ENCODE data around the gene FAM219B. TPM values are rescaled to one million over a fixed set of nuclear protein-coding genes. Genes with fewer than 3 reads are reported as not detected.
"Not testable (repeated sequence)": the region's sequence is repeated elsewhere in the genome, so short reads cannot be mapped to it uniquely, and the experiment has no call there.

Gene FAM219B
- total and polyA plus RNA-seq, 2 donors, result 52.0 to 62.3 TPM

DNA sequence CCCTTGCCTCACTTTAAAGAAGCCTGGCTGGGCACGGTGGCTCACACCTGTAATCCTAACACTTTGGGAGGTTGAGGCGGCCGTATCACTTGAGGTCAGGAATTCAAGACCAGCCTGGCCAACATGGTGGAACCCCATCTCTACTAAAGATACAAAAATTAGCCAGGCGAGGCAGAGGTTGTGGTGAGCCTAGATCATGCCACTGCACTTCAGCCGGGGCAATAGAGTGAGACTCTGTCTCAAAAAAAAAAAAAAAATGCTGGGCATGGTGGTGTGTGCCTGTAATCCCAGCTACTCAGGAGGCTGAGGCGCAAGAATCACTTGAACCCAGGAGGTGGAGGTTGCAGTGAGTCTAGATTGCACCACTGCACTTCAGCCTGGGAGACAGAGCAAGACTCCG, 12.3 kb downstream of the FAM219B start:
- WGBS, result 96% methylated on average over 7 of the region's 7 CpGs
- H3K27ac ChIP-seq (ENCODE audit: low read depth); H3K4me3 ChIP-seq (ENCODE audit: low read depth, low read length); H3K36me3 ChIP-seq (ENCODE audit: insufficient read depth); DNase-seq (ENCODE audit: extremely low spot score); H3K4me1 ChIP-seq (ENCODE audit: insufficient read depth): not testable (repeated sequence)

DNA sequence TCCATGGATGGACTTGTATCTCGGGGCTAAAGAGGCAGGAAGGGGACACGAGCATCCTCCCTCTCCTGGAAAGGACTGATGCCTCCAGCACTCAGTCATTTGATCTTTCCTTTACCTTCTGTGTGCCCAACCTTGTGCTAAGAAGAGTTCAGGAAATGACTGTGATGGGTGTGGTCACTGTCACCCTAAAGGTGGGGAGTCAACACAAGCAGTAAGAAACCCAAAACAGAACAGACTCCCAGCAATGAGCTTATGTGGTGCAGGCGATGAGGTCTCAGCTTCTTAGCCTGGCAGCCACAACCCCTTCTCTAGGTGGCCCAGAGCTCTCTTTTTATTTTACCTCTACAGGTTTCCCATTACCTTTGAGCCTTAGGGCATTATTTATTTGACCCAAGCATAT, 13.0 kb downstream of the FAM219B start:
- Histone ChIP-seq H3K27ac (ENCODE audit: low read depth) (no peak overlapping the region), H3K36me3 (ENCODE audit: insufficient read depth) (no peaks in the 10 kb centered on the region), H3K4me1 (ENCODE audit: insufficient read depth) (no peaks in the 10 kb centered on the region), H3K4me3 (ENCODE audit: low read depth, low read length) (no peak overlapping the region)
- no peak for DNase-seq (ENCODE audit: extremely low spot score)
- WGBS, result 80% methylated on average over 3 of the region's 3 CpGs

DNA sequence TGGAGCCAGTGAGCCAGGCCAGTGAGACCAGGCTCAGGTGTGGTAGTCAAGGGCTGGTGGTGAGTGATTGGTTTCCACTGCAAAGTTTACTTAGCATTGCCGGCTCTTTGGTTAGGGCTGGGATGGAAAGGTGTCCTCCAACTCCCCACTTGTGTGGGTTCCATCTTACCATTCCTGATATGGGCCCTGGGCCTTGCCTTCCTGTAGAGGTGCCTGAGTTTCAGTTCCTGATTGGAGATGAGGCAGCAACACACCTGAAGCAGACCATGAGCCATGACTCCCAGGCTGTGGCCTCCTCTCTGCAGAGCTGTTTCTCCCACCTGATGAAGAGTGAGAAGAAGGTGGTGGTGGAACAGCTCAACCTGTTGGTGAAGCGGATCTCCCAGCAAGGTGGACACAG, 13.7 kb downstream of the FAM219B start:
- H3K4me1 ChIP-seq (ENCODE audit: insufficient read depth), result no peaks in the 10 kb centered on the region
- H3K36me3 ChIP-seq (ENCODE audit: insufficient read depth), result no peaks in the 10 kb centered on the region
- DNase-seq (ENCODE audit: extremely low spot score), result no peak
- no peak overlapping the region for H3K27ac ChIP-seq (ENCODE audit: low read depth)
- 96% methylated on average over 2 of the region's 2 CpGs for WGBS
- no peak overlapping the region for H3K4me3 ChIP-seq (ENCODE audit: low read depth, low read length)

DNA sequence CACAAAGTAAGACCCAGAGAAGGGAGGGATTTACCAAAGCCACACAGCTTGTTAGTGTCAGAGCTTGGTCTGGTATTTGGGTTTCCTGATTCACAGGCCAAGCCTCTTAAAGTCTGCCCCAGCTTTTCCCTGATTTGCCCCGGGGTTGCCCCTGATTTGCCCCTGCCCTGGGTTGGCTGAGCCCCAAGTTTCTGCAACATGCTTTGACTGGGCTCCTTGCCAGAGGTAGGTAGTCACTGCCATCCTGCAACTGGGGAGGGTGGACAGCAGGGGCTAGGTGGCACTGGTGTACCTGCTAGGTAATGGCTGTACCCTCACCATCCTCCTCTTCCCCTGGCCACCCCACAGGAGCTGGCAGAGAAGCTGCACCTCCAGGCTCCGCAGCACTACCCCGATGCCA, 14.3 kb downstream of the FAM219B start:
- DNase-seq (ENCODE audit: extremely low spot score), result no peak
- Histone ChIP-seq H3K4me1 (ENCODE audit: insufficient read depth) (no peaks in the 10 kb centered on the region), H3K27ac (ENCODE audit: low read depth) (no peak overlapping the region), H3K4me3 (ENCODE audit: low read depth, low read length) (no peak overlapping the region), H3K36me3 (ENCODE audit: insufficient read depth) (no peaks in the 10 kb centered on the region)
- WGBS, result 87% methylated on average over 3 of the region's 3 CpGs

DNA sequence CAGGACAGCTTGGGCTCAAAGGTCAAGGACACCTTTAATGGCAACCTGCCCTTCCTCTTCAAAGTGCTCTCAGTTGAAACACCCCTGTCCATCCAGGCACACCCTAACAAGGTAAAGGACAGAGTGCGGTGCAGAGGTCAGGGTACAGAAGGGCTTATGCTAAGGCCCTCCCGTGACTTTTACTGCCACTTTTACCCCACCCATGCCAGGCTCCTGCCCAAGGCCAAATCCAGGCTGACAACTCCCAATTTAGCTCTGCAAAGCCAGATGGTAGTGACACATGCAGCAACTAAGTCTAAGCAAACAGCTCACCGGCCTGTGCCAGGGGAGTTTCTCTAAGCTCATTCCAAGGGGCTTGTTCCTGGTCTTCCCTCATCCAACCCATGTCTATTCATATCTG, 15.2 kb downstream of the FAM219B start:
- no peaks in the 10 kb centered on the region for H3K36me3 ChIP-seq (ENCODE audit: insufficient read depth)
- 91% methylated on average over 3 of the region's 3 CpGs for WGBS
- H3K4me1 ChIP-seq (ENCODE audit: insufficient read depth), result no peaks in the 10 kb centered on the region
- H3K4me3 ChIP-seq (ENCODE audit: low read depth, low read length), result no peak overlapping the region
- H3K27ac ChIP-seq (ENCODE audit: low read depth), result no peak overlapping the region
- no peak for DNase-seq (ENCODE audit: extremely low spot score)

DNA sequence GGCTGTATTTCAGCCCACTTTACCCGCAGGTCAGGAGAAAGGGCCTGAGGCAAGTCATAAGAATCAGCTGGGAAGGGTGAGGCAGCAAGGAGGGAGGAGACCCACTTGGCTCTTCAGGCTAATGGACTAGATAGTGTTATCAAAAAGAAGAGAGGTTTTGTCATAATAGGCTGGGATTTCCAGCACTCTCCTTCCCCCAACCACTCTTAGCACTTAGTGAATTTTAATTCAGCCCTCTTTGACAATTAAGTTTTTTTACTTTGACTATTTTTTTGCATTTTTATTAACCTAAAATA, 16.0 kb downstream of the FAM219B start:
- no peak for DNase-seq (ENCODE audit: extremely low spot score)
- WGBS, result 7% methylated on average over 1 of the region's 1 CpG
- Histone ChIP-seq H3K27ac (ENCODE audit: low read depth) (no peak overlapping the region), H3K4me3 (ENCODE audit: low read depth, low read length) (peak overlapping the region; percentile 82), H3K4me1 (ENCODE audit: insufficient read depth) (no peaks in the 10 kb centered on the region), H3K36me3 (ENCODE audit: insufficient read depth) (no peaks in the 10 kb centered on the region)

DNA sequence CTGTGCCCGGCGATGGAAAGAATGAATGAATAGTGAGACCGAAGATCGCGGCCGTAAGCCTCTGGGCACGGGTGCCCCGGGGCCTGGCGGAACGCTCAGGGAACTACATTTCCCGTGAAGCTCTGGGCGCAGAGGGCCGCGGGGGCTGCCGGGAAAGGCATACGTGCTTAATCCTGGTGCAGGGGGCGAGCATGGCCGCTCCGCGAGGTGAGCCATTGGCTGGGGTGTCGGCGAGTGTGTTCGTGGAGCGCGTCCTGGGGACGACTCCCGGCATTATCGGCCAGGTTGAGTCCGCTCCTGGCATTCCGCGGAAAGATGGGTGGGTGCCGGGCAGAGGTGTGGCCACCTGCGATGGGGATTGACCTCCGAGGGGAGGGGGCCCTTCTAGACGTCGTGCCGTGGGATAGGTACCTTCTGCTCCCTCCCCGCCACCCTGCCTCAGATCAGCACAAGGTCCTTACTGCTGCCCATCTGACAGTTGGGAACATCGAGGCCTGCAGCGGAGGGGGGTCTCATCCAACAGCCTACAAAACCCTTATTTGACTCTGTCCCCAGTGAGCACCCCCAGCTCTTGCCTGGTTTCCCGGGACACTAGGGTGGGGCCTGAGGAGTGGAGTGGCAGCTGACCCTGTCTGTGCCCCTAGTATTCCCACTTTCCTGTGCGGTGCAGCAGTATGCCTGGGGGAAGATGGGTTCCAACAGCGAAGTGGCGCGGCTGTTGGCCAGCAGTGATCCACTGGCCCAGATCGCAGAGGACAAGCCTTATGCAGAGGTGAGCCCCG, 16.6 kb downstream of the FAM219B start, which contains the start of gene MPI:
Gene MPI (plus strand): TSS at position 160 of the 782 bp plus-strand sequence. CDS start 32 bp downstream, at position 192.
- H3K27ac ChIP-seq (ENCODE audit: low read depth), result peak within 1 kb of the TSS; percentile 52
- DNase-seq (ENCODE audit: extremely low spot score), result peak; percentile 68
- H3K36me3 ChIP-seq (ENCODE audit: insufficient read depth), result no peaks in the 10 kb centered on the region
- no peaks in the 10 kb centered on the region for H3K4me1 ChIP-seq (ENCODE audit: insufficient read depth)
- WGBS, result 1% methylated on average over 47 of the region's 47 CpGs
- peak within 1 kb of the TSS; percentile 82 for H3K4me3 ChIP-seq (ENCODE audit: low read depth, low read length)

DNA sequence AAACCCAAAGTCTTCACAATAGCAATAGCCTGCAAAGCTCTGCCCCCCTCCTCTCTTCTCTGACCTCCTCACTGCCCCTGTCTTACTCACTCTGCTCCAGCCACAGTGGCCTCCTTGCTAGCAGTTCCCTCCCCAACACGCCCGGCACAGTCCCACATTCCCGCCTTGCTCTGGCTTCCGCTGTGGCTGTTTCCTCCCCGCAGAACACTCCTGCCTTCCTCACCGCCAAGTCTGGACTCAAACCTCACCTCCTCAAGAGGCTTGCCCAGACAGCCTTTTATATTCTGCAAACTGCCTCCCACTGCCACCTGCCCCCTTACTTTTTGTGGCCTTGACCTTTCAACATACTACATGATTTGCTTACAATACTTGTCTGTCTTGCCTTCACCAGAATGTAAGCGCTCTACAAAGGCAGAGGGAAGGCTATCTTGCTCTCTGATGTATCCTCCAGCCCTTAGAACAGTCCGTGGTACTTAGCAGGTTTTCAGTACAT, 17.2 kb downstream of the FAM219B start:
- no peak overlapping the region for H3K27ac ChIP-seq (ENCODE audit: low read depth)
- 6% methylated on average over 8 of the region's 8 CpGs for WGBS
- no peaks in the 10 kb centered on the region for H3K36me3 ChIP-seq (ENCODE audit: insufficient read depth)
- peak overlapping the region; percentile 82 for H3K4me3 ChIP-seq (ENCODE audit: low read depth, low read length)
- no peaks in the 10 kb centered on the region for H3K4me1 ChIP-seq (ENCODE audit: insufficient read depth)
- no peak for DNase-seq (ENCODE audit: extremely low spot score)

DNA sequence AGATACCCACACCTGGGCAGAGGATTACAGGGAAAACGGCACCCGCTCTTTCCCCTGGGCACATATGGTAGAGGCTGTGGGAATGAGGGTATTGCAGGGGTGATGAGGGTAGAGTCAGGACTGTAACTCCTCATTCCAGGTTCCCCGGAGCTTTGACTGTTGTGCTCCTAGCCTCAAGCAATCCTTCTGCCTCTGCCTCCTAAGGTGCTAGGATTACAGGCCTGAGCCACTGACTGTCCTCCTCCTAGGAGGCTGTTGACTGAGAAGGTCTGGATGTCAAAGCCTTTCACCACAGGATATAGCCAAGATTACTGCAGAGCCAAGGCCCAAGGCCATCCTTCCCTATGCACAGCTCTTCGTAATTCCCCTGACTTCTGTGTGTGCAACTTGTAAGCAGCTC, 17.9 kb downstream of the FAM219B start:
- 86% methylated on average over 4 of the region's 4 CpGs for whole genome bisulfite sequencing
- no peak overlapping the region for H3K27ac ChIP-seq (ENCODE audit: low read depth)
- no peaks in the 10 kb centered on the region for H3K36me3 ChIP-seq (ENCODE audit: insufficient read depth)
- DNase-seq (ENCODE audit: extremely low spot score), result no peak
- no peaks in the 10 kb centered on the region for H3K4me1 ChIP-seq (ENCODE audit: insufficient read depth)
- H3K4me3 ChIP-seq (ENCODE audit: low read depth, low read length), result no peak overlapping the region

DNA sequence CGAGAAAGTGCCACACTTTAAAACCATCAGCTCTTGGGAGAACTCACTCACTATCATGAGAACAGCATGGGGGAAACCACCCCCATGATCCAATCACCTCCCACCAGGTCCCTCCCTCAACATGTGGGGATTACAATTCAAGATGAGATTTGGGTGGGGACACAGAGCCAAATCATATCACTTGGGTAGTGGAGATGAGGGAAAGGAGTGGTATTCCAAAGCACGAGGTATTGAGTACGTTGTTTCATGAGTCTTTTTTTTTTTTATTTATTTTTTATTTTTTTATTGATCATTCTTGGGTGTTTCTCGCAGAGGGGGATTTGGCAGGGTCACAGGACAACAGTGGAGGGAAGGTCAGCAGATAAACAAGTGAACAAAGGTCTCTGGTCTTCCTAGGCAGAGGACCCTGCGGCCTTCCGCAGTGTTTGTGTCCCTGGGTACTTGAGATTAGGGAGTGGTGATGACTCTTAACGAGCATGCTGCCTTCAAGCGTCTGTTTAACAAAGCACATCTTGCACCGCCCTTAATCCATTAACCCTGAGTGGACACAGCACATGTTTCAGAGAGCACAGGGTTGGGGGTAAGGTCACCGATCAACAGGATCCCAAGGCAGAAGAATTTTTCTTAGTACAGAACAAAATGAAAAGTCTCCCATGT, 19.0 kb downstream of the FAM219B start:
- not testable (repeated sequence) for H3K27ac ChIP-seq (ENCODE audit: low read depth); H3K4me1 ChIP-seq (ENCODE audit: insufficient read depth); H3K4me3 ChIP-seq (ENCODE audit: low read depth, low read length); DNase-seq (ENCODE audit: extremely low spot score); H3K36me3 ChIP-seq (ENCODE audit: insufficient read depth)
- WGBS, result 73% methylated on average over 10 of the region's 10 CpGs

DNA sequence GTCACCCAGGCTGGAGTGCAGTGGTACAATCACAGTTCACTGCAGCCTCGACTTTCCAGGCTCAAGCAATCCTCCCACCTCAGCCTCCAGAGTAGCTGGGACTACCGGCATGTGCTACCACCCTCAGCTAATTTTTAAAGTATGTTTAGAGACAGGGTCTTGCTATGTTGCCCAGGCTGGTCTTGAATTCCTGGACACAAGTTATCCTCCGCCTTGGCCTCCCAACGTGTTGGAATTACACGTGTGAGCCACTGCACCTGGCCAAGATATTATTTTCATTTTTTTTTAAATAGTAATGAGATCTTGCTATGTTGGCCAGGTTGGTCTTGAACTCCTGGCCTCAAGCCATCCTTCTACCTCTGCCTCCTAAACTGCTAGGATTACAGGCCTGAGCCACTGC, 21.2 kb downstream of the FAM219B start:
- no peak for DNase-seq (ENCODE audit: extremely low spot score)
- no peaks in the 10 kb centered on the region for H3K36me3 ChIP-seq (ENCODE audit: insufficient read depth)
- no peak overlapping the region for H3K27ac ChIP-seq (ENCODE audit: low read depth)
- no peak overlapping the region for H3K4me3 ChIP-seq (ENCODE audit: low read depth, low read length)
- 88% methylated on average over 5 of the region's 5 CpGs for WGBS
- H3K4me1 ChIP-seq (ENCODE audit: insufficient read depth), result no peaks in the 10 kb centered on the region

DNA sequence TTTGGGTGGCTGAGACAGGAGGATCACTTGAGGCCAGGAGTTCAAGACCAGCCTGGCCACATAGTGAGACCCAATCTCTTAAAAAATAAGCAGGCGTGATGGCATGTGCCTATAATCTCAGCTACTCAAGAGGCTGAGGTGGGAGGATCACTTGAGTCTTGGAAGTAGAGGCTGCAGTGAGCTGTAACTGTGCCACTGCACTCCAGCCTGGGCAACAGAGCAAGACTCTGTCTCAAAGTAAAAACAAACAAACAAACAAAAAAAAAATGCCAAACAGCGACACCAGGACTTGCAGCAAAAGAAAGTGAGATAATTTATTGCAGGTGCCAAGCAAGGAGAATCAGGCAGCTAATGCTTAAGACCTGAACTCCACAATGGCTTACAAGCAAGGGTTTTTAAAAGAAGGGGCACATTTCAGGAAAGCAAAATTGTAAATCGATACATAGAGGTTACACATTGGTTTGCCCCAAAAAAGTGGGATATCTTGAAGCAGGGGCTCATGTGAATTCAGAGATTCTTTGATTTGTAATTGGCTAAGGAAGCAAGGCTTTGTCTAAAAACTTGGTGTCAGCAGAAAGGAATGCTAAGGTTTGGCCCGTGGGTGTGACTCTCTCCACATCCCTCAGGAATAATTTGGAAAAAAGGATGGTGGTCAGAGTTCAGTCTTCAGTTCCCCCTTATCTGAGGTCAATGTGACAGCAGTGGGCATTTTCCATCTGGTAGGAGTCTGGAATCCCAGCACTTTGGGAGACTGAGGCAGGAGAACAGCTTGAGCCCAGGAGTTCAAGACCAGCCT, 22.0 kb downstream of the FAM219B start:
- H3K36me3 ChIP-seq (ENCODE audit: insufficient read depth), result no peaks in the 10 kb centered on the region
- H3K4me1 ChIP-seq (ENCODE audit: insufficient read depth), result no peaks in the 10 kb centered on the region
- no peak overlapping the region for H3K27ac ChIP-seq (ENCODE audit: low read depth)
- H3K4me3 ChIP-seq (ENCODE audit: low read depth, low read length), result no peak overlapping the region
- WGBS, result 76% methylated on average over 4 of the region's 4 CpGs
- no peak for DNase-seq (ENCODE audit: extremely low spot score)

DNA sequence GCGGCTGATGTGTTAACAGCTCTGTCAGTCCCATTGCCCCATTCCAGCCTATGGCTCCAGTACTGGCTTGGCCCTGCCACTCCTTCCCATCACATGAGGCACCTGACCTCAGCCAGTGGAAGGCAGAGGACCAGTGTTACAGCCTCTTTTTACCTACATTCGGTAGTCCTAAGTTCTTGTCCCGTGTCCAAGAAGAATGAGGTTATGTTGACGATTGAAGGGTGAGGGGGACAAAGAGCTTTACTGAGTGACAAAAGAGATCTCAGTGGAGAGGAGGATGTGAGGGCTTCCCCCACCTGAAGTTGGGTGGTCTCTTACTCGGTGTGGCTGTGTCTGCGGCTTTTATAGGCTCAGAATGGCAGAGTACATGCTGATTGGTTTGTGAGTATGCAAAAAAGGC, 24.1 kb downstream of the FAM219B start:
- Histone ChIP-seq H3K4me1 (ENCODE audit: insufficient read depth) (no peaks in the 10 kb centered on the region), H3K36me3 (ENCODE audit: insufficient read depth) (no peaks in the 10 kb centered on the region), H3K27ac (ENCODE audit: low read depth) (no peak overlapping the region), H3K4me3 (ENCODE audit: low read depth, low read length) (no peak overlapping the region)
- WGBS, result 87% methylated on average over 6 of the region's 6 CpGs
- no peak for DNase-seq (ENCODE audit: extremely low spot score)

DNA sequence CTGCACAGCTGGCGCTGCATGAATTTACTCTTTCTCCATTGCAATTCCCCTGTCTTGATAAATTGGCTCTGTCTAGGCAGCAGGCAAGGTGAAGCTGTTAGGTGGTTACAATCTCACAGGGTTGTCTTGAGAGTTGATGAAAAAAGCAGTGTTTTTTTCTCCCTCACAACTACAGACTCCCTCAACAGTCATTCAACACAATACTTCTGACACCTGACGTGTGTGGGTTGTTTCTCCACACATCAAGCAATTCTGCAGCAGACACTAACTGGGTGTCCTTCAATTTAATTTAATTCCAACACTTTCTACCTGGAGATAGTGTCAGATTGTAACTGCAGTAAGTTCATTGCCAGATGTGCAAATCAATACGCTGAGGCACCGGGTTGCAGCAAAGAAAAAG, 28.4 kb downstream of the FAM219B start:
- no peaks in the 10 kb centered on the region for H3K36me3 ChIP-seq (ENCODE audit: insufficient read depth)
- H3K4me3 ChIP-seq (ENCODE audit: low read depth, low read length), result no peak overlapping the region
- H3K27ac ChIP-seq (ENCODE audit: low read depth), result no peak overlapping the region
- WGBS, result 75% methylated on average over 4 of the region's 4 CpGs
- no peaks in the 10 kb centered on the region for H3K4me1 ChIP-seq (ENCODE audit: insufficient read depth)
- no peak for DNase-seq (ENCODE audit: extremely low spot score)

Measured in urinary bladder (tissue), 4 donors.